ENCODE results near the gene RPL13A.

- no peak for TF ChIP-seq POLR2A (IDR thresholded peaks at IDR 0.05)
- TF ChIP-seq CTCF (IDR thresholded peaks at IDR 0.05), result no peak
Measured at GRCh38 chr19:49515767-49516166, 28.4 kb downstream of the RPL13A start.

Measured in uterus (tissue), 2 donors.